Islet of Langerhans (tissue), 1 donor: ENCODE measurements around the gene CERS1.

Experiments used
- FAIRE-seq: peaks from one replicate; lab custom pipeline; 2011; peaks lifted over from hg19 to GRCh38; lab: Jason Lieb, UNC

Gene CERS1

GRCh38 chr19:18870531-18871172 lies 25.3 kb downstream of the CERS1 start:
- FAIRE-seq, result no peak

- FAIRE-seq, result no peak
Observed at GRCh38 chr19:18869781-18870530, 26.0 kb downstream of the CERS1 start.

DNA sequence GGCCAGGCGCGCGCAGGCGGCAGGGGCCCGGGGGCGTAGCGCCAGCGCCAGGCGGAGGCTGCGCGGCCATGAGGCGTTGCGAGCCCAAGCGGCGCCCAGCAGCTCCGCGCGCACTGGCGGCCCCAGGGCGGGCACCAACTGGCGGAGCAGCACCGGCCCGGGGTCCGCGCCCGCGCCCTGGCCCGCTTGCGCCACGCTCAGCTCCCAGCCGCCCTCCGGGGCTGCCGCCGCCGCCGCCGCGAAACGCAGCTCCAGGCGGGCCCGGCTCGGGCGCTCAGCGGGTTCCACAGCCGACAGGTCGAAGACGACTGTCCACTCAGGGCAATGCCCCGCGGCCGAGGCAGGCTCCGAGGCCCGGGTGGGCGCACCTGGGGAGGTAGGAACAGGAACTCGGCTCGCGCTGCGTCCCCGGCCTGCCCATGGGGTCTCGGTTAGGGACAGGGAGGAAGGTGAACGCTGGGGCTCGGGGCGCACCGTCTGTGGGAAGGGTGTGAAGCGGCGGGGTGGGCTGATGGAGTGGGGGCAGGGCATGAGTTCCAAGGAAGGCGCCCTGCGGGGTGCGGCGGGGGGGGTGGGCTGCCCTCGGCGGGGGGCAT lies 26.8 kb downstream of the CERS1 start:
- no peak for FAIRE-seq

DNA sequence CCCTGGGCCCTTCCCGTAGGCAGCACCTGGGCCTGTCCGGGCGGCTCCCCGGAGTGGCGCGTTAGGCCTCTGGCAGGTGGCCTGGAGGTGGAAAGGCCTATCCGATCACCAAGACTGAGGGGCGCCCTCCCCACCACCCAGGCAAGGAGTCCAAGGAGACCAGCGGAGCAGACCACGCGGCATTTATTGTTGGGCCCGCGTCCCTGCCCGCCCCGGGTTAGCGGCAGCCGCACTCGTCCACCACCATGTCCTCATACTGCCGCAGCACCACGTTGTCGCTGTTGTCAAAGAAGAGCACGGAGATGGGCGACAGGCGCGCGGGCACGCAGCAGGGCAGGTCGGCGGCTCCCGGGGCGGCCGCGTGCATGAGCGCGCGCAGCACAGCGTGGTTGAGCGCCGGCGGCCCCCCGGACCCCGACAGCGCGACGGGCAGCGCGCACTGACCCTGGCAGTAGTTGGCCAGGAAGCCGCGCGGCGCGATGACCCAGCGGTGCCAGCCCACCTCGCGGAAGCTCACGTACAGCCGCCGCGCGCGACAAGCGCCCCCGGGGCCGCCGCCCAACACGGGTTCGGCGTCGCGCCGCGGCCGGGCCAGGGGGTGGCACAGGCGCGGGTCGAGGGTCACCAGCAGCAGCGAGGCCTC lies 27.5 kb downstream of the CERS1 start:
- FAIRE-seq, result no peak

GRCh38 chr19:18867751-18868150 lies 28.2 kb downstream of the CERS1 start:
- no peak for FAIRE-seq

DNA sequence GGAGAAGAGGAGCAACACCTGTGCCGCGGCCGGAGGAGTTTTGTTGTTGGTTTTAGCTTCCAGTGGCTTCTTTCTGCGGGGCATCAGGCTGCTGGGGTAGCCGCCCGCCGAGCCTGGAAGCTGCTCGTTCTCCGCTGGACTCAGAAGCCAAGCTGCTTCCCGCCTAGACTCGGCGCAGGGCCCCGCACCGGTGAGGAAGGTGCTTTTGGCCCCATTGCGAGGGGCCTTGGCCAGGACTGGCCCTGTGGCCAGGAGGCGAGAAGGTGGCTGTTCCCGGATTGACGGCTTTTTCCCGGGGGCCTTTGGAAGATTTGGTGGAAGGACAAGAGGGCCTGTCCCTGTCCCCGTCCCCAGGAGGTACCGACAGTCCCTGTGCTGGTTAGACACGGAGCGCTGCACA lies 28.8 kb downstream of the CERS1 start:
- no peak for FAIRE-seq

- no peak for FAIRE-seq
Observed at GRCh38 chr19:18866800-18867123, 29.2 kb downstream of the CERS1 start.

DNA sequence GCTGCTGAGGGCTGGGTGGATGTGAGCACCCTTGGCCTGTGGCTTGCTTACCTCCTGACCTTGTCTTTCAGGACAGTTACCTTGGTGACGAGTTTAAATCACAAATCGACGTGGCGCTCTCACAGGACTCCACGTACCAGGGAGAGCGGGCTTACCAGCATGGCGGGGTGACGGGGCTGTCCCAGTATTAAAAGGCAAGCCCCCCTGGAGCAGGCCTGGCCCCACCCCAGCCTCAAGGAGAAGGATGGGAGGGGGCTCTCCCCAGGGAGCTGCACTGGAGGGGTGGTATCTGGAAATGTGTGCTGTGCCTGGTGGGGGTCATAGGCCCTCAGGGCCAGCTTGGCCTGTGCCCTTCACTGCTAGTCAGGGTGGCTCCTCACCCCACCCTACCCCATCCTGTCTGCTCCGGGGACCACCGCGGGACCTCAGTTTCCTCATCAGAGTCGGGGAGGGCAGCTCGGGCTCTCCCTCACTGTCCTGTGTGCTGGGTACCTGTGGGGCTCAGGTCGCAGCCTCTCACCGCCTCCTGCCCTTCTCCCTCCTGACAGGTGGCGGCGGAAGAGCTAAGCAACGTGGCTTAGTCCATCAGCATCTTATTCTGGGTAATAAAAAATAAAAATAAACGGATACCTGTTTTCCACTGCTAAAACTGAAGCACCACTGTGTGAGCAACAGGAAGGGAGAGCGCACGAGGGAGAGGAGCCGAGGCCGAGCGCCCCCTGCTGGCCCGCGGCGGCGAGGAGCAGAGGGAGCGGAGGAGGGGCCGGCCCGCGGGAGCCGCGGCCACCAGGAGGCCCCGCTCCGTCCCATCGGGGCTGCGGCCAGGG lies 29.8 kb downstream of the CERS1 start:
- FAIRE-seq, result no peak

DNA sequence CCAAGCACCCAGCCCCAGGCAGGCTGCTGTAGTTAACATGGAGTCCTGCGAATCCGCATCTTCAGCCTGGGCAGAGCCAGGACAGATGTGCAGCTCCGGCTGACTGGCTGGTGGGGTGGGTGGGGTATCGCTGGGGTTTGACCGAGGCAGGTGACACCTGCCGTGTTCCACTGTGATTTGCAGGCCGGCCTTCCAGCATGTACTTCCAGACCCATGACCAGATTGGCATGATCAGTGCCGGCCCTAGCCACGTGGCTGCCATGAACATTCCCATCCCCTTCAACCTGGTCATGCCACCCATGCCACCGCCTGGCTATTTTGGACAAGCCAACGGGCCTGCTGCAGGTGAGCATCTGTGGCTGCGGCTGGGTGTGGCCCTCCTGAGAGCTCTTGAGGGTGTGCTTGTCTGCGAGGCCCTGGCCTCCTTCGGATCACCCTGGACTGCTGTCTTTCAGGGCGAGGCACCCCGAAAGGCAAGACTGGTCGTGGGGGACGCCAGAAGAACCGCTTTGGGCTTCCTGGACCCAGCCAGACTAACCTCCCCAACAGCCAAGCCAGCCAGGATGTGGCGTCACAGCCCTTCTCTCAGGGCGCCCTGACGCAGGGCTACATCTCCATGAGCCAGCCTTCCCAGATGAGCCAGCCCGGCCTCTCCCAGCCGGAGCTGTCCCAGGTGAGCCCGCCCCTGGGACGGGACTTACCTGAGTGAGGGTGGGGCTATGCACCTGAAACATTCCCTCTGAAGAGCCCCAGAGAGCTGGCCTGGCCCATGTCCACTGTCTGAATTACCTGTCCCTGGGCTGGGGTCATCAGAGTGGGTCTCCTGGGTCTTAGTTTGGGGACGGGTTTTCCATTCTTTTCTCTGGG lies 30.6 kb downstream of the CERS1 start:
- no peak for FAIRE-seq

- no peak for FAIRE-seq
Observed at GRCh38 chr19:18863843-18864362, 32.1 kb downstream of the CERS1 start.

DNA sequence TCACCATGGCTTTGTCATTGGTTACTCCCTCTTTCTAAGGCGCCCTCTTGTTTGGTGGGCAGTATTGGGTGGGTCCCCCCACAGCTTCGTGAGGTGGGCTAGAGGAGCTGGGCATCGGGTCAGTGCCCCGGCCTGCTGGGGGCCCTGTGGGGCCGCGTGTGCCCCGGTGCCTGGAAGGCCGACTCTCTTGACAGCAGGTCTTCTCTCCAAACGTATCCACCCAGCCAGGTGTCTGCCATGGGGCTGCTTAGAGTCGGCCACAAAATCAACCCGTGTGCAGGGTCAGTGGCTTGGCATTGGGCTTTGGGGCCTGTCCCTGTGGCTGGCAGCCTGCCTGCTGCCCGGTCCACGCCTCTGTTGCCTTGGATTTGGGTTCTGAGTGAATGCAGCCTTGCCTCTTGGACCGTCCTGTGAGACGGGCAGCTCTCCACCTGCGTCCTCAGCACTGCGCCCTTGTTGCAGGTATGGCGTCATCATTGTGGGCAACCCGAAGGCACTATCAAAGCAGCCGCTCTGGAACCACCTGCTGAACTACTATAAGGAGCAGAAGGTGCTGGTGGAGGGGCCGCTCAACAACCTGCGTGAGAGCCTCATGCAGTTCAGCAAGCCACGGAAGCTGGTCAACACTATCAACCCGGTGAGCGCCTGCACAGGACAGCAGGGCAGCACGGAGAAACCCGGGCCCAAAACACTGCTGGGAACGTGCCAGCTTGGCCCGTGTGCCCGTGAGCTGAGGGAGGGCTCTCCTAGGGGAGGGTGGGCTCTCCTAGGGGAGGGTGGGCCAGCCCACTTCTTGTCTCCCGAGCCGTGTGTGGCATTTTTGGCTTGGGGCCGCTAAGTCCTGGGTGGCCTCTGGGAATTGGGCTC lies 32.7 kb downstream of the CERS1 start:
- FAIRE-seq, result no peak

GRCh38 chr19:18861917-18862316 lies 34.0 kb downstream of the CERS1 start:
- FAIRE-seq, result no peak

- no peak for FAIRE-seq
Observed at GRCh38 chr19:18861235-18861634, 34.7 kb downstream of the CERS1 start.

GRCh38 chr19:18860725-18861124 lies 35.2 kb downstream of the CERS1 start:
- FAIRE-seq, result no peak

DNA sequence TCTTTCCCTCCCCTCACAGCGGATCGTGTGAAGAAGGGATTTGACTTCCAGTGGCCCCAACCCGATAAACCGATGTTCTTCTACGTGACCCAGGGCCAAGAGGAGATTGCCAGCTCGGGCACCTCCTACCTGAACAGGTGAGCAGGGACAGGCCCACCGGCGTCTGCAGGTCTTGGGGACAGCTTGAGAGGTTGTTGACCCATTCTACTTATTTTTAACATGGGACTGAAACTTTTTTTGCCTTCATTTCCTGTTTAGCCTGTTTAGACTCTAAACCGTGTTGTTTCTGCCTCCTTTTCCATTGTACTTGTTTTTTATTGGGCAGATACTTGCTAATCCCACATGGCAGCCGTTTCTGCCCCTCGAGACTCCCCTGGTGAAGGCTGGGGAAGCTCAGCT lies 35.7 kb downstream of the CERS1 start:
- no peak for FAIRE-seq

- no peak for FAIRE-seq
Observed at GRCh38 chr19:18859676-18860301, 36.2 kb downstream of the CERS1 start.

DNA sequence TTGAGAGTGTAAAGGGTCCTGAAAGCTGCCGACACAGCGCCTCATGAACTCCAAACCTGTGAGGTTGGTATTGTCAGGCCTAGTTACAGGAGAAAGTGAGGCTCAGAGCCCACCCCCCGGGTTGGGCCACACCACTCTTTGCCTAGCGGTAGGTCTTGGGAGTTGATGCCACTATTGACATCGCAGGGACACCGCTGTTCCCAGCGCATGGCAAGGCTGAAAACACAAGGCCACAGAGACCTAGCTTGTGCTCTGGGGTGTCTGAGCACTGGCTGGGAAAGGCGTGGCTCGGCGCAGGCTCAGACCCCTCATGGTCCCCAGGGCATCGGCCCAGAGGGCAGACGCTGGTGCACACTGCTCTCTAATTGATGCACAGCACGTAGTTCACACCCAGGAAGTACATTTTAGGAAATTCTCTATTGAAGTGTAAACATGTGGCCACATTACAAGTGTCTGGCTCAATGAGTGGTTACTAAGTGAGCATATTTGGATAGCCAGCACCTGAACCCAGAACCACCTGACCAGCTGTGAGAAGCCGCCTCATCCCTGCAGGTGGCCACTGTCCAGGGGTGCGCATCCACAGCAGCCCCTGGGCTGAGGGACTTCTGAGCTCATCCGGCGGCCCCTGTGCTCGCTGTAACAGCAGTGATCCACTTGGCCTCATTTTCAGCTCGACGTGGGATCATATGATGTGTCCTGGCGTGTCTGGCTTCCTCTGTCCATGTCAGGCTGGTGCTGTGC lies 36.9 kb downstream of the CERS1 start:
- FAIRE-seq, result no peak

GRCh38 chr19:18857223-18857622 lies 38.7 kb downstream of the CERS1 start:
- FAIRE-seq, result no peak
